HEK293 (cell line): ENCODE results near the gene SH3BP4.

ENCODE experiments used
- CTCF ChIP-seq: fragments of 450-650 bp; formaldehyde crosslinking; IDR thresholded peaks from 2 replicates; pipeline ENCODE4 v1.5.1; 2016; ENCODE audit warnings: missing biosample characterization, missing genetic modification characterization
- MYNN ChIP-seq: fragments of 450-650 bp; formaldehyde crosslinking; IDR thresholded peaks from 2 replicates; pipeline ENCODE4 v1.5.1; 2016; ENCODE audit warnings: missing biosample characterization, missing genetic modification characterization, borderline replicate concordance
- PRDM1 ChIP-seq: fragments of 450-650 bp; formaldehyde crosslinking; IDR thresholded peaks from 2 replicates; pipeline ENCODE4; 2016; ENCODE audit warnings: missing biosample characterization, missing genetic modification characterization
- REST ChIP-seq: fragments of 450-650 bp; formaldehyde crosslinking; IDR thresholded peaks from 2 replicates; pipeline ENCODE4 v1.5.1; 2016; ENCODE audit warnings: missing biosample characterization, missing genetic modification characterization
- SCRT2 ChIP-seq: fragments of 450-650 bp; formaldehyde crosslinking; IDR thresholded peaks from 2 replicates; pipeline ENCODE4 v1.5.1; 2016; ENCODE audit warnings: missing biosample characterization, missing genetic modification characterization
- SETDB1 ChIP-seq: IDR thresholded peaks from one replicate; pipeline ENCODE4 v1.6.1; 2017; ENCODE audit warnings: mild to moderate bottlenecking, low read length, moderate library complexity, mixed read lengths; ENCODE audit not compliant: insufficient read length
- TSHZ1 ChIP-seq: fragments of 450-650 bp; formaldehyde crosslinking; IDR thresholded peaks from 2 replicates; pipeline ENCODE4 v1.5.1; 2016; ENCODE audit warnings: missing biosample characterization, missing genetic modification characterization, borderline replicate concordance
- ZBTB7A ChIP-seq: fragments of 450-650 bp; formaldehyde crosslinking; IDR thresholded peaks from 2 replicates; pipeline ENCODE4 v1.5.1; 2016; ENCODE audit warnings: low read depth, missing biosample characterization, missing genetic modification characterization
- ZNF169 ChIP-seq: fragments of 450-650 bp; formaldehyde crosslinking; IDR thresholded peaks from 2 replicates; pipeline ENCODE4 v1.5.1; 2016; ENCODE audit warnings: missing biosample characterization, missing genetic modification characterization
- ZNF324 ChIP-seq: fragments of 450-650 bp; formaldehyde crosslinking; IDR thresholded peaks from 2 replicates; pipeline ENCODE4 v1.5.1; 2016; ENCODE audit warnings: missing biosample characterization, missing genetic modification characterization
- ZNF488 ChIP-seq: fragments of 450-650 bp; formaldehyde crosslinking; IDR thresholded peaks from 2 replicates; pipeline ENCODE4 v1.5.1; 2016; ENCODE audit warnings: missing biosample characterization, missing genetic modification characterization
- ZNF777 ChIP-seq: fragments of 450-650 bp; formaldehyde crosslinking; IDR thresholded peaks from 2 replicates; pipeline ENCODE4 v1.5.1; 2017; ENCODE audit warnings: missing biosample characterization, missing genetic modification characterization, borderline replicate concordance

- no peak for TF ChIP-seq CTCF (tag by site-specific recombination)
- no peak for TF ChIP-seq ZNF488 (tag by site-specific recombination)
- no peak for TF ChIP-seq ZNF777 (tag by site-specific recombination)
- no peak for TF ChIP-seq ZNF169 (tag by site-specific recombination)
- TF ChIP-seq ZBTB7A, result no peak
- TF ChIP-seq MYNN (tag by site-specific recombination), result no peak
- TF ChIP-seq TSHZ1, result no peak
- no peak for TF ChIP-seq ZNF324 (tag by site-specific recombination)
- no peak for TF ChIP-seq SCRT2
- TF ChIP-seq SETDB1, result no peak
- TF ChIP-seq REST (tag by site-specific recombination), result no peak
- TF ChIP-seq PRDM1 (tag by site-specific recombination), result no peak
Measured at GRCh38 chr2:234960175-234961088, 8.6 kb downstream of the SH3BP4 start.
